Measurements from ENCODE around the gene LONP2. TPM values are rescaled to one million over a fixed set of nuclear protein-coding genes. Genes with fewer than 3 reads are reported as not detected.

Gene LONP2
- total RNA-seq, 1 donor from 2014 or later, result 30.6 TPM

DNA sequence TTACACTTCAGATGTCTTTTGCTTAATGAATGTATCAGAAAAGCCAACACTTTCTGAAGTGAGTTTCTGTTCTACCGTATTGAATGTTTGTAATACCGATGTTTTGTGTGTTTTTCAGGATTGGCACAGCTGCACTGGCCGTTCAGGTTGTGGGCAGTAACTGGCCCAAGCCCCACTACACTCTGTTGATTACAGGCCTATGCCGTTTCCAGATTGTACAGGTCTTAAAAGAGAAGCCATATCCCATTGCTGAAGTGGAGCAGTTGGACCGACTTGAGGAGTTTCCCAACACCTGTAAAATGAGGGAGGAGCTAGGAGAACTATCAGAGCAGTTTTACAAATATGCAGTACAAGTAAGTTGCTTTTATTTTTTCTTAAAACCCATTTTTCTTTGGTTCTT lies 7.9 kb downstream of the LONP2 start:
- no peak overlapping the region for H3K27ac Mint-ChIP-seq
- no peaks in the 10 kb centered on the region for H3K27me3 Mint-ChIP-seq (ENCODE audit: insufficient read depth, low read depth)
- no peak overlapping the region for H3K4me3 Mint-ChIP-seq

GRCh38 chr16:48256579-48257177 lies 12.6 kb downstream of the LONP2 start:
- no peak for TF ChIP-seq EZH2phosphoT487 (IDR thresholded peaks at IDR 0.05)
- no peak for TF ChIP-seq EZH2 (IDR thresholded peaks at IDR 0.05)
- TF ChIP-seq, protein P1, sequence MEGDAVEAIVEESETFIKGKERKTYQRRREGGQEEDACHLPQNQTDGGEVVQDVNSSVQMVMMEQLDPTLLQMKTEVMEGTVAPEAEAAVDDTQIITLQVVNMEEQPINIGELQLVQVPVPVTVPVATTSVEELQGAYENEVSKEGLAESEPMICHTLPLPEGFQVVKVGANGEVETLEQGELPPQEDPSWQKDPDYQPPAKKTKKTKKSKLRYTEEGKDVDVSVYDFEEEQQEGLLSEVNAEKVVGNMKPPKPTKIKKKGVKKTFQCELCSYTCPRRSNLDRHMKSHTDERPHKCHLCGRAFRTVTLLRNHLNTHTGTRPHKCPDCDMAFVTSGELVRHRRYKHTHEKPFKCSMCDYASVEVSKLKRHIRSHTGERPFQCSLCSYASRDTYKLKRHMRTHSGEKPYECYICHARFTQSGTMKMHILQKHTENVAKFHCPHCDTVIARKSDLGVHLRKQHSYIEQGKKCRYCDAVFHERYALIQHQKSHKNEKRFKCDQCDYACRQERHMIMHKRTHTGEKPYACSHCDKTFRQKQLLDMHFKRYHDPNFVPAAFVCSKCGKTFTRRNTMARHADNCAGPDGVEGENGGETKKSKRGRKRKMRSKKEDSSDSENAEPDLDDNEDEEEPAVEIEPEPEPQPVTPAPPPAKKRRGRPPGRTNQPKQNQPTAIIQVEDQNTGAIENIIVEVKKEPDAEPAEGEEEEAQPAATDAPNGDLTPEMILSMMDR (IDR thresholded peaks at IDR 0.05), result no peak
- DNase-seq (ENCODE audit: low spot score), result no peak
- Histone ChIP-seq H3K79me2 (ENCODE audit: low read depth) (no peaks in the 10 kb centered on the region), H3K4me2 (no peak overlapping the region), H3K4me1 (no peaks in the 10 kb centered on the region), H4K20me1 (ENCODE audit: low read depth) (peaks cover 4% of the 10 kb centered on the region), H3K9ac (no peak overlapping the region), H2AFZ (replicated peaks) (no peak overlapping the region), H3K27me3 (no peaks in the 10 kb centered on the region), H3K4me3 (no peak overlapping the region), H3K9me3 (ENCODE audit: low read depth) (no peaks in the 10 kb centered on the region), H3K27ac (no peak overlapping the region), H3K36me3 (peaks cover 9% of the 10 kb centered on the region), H3F3A (ENCODE audit: low read depth) (no peaks in the 10 kb centered on the region)
- no peak overlapping the region for H3K27ac Mint-ChIP-seq
- no peak overlapping the region for H3K4me3 Mint-ChIP-seq
- H3K36me3 Mint-ChIP-seq, result peaks cover 12% of the 10 kb centered on the region
- H3K4me1 Mint-ChIP-seq, result no peaks in the 10 kb centered on the region
- no peaks in the 10 kb centered on the region for H3K9me3 Mint-ChIP-seq
- H3K27me3 Mint-ChIP-seq (ENCODE audit: insufficient read depth, low read depth), result no peaks in the 10 kb centered on the region

More for the DNA sequence above, 7.9 kb downstream of the LONP2 start:
- Histone ChIP-seq H3K4me1 (no peaks in the 10 kb centered on the region), H3K9ac (peak overlapping the region; percentile 39), H3K36me3 (peaks cover 6% of the 10 kb centered on the region), H4K20me1 (ENCODE audit: low read depth) (peaks cover 9% of the 10 kb centered on the region), H3K4me3 (no peak overlapping the region), H3K4me2 (no peak overlapping the region), H3K79me2 (ENCODE audit: low read depth) (peaks cover 29% of the 10 kb centered on the region), H3K27me3 (no peaks in the 10 kb centered on the region), H2AFZ (replicated peaks) (no peak overlapping the region), H3K9me3 (ENCODE audit: low read depth) (no peaks in the 10 kb centered on the region), H3F3A (ENCODE audit: low read depth) (no peaks in the 10 kb centered on the region), H3K27ac (no peak overlapping the region)
- Mint-ChIP-seq H3K9me3 (no peaks in the 10 kb centered on the region), H3K4me1 (no peaks in the 10 kb centered on the region), H3K36me3 (peaks cover 9% of the 10 kb centered on the region)
- DNase-seq (ENCODE audit: low spot score), result no peak
- TF ChIP-seq, protein P1 (IDR thresholded peaks at IDR 0.05), result no peak

- Histone ChIP-seq H3K27ac (no peak overlapping the region), H3K79me2 (ENCODE audit: low read depth) (no peaks in the 10 kb centered on the region), H2AFZ (replicated peaks) (no peak overlapping the region), H3F3A (ENCODE audit: low read depth) (no peaks in the 10 kb centered on the region), H3K4me1 (no peaks in the 10 kb centered on the region), H3K9ac (no peak overlapping the region), H3K27me3 (no peaks in the 10 kb centered on the region), H3K4me2 (no peak overlapping the region), H3K36me3 (peaks cover 12% of the 10 kb centered on the region), H4K20me1 (ENCODE audit: low read depth) (no peaks in the 10 kb centered on the region), H3K9me3 (ENCODE audit: low read depth) (no peaks in the 10 kb centered on the region), H3K4me3 (no peak overlapping the region)
- no peak for DNase-seq (ENCODE audit: low spot score)
- Mint-ChIP-seq H3K4me3 (no peak overlapping the region), H3K9me3 (no peaks in the 10 kb centered on the region), H3K36me3 (peaks cover 16% of the 10 kb centered on the region), H3K4me1 (no peaks in the 10 kb centered on the region), H3K27ac (no peak overlapping the region), H3K27me3 (ENCODE audit: insufficient read depth, low read depth) (peaks cover 3% of the 10 kb centered on the region)
- TF ChIP-seq EZH2phosphoT487 (IDR thresholded peaks at IDR 0.05), result no peak
- TF ChIP-seq, protein P1 (IDR thresholded peaks at IDR 0.05), result no peak
- no peak for TF ChIP-seq EZH2 (IDR thresholded peaks at IDR 0.05)
Measured at GRCh38 chr16:48261569-48261968, 17.5 kb downstream of the LONP2 start.

Data from neural progenitor cell (in vitro differentiated cells).